GM19035 (cell line): ENCODE measurements around the gene SCYGR2.
A peak's percentile ranks its signal among the peaks of the same experiment; 100 is the strongest.

Experiments
- ATAC-seq: cut with Tn5 transposase; IDR thresholded peaks from one replicate; pipeline ENCODE4 v1.9.1; 2021; ENCODE audit not compliant: unreplicated experiment

Gene SCYGR2

DNA sequence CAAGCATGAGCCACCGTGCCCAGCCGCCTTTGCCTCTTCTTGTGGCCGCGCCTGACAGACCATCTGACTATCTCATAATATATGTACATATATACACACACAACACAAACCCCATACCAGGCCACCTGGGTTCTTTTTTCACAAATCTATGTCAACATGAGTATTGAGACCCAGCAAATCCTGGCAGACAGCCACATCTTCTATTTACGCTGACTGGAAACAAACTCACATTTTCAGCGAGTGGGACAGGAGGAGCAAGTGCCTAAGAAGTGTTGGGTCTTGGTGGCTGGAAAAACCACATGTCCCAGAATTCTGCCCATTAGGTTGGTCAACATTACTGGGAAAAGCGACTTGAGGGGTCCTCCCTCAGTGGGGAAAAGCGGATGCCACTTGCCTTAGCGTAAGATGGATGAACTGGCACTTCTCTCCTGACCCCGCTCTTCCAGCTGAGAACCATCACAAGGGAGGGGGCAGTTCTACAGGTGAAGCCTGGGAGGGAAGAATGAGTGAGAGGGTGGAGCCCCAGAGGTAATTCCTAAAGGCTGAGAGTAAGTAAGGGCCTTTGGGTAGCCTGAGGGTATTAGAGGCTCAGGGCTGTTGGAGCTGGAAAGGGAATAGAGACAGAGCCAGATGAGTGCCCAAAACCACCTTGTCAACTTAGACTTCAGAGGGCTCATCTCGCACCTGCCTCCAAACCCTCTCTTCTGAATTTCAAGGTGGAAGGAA lies 14.0 kb downstream of the SCYGR2 start:
- ATAC-seq: no peak

DNA sequence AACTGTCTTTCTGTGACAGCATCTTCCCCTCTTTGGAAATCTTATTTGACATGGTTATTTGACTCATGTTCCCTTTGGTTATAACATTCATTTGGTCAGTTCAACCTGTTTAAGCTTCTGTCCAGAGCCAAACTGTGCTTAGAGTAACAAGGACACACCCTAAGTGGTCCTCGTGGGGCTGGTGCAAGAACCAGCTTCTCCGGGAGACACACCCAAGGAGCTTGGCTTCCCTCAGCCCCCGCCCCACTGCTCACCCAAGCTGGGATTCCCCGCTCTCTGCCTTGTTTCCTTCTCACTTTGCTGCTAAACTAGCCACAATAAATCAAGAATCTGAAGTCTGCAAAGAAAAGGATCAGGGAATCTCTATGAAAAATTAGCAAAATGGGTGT lies 14.6 kb downstream of the SCYGR2 start:
- ATAC-seq: no peak

DNA sequence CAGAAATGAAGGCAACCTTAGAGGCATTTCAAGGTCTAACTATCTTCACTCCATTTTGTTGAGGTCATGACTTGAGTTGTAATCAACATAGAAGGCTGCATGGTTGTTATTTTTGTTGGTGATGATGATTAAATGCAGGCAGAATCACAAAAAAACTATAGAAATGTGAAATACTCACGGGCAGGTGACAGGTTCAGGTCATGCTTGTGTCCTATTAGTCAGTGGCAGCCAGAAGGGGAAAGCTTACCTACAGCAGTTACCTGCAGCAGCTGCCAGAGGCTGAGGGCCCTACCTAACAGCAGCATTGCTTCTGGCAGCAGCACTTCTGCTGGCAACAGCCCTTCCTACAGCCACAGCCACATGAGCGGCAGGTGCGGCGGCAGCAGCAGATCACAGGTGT lies 15.6 kb downstream of the SCYGR2 start:
- no peak for ATAC-seq

GRCh38 chr2:227614740-227615139 lies 16.0 kb downstream of the SCYGR2 start, which contains the start of gene SCYGR3:
SCYGR3 (minus strand) TSS chr2:227614840; CDS start chr2:227614840, 0 bp downstream.
- ATAC-seq: no peak

DNA sequence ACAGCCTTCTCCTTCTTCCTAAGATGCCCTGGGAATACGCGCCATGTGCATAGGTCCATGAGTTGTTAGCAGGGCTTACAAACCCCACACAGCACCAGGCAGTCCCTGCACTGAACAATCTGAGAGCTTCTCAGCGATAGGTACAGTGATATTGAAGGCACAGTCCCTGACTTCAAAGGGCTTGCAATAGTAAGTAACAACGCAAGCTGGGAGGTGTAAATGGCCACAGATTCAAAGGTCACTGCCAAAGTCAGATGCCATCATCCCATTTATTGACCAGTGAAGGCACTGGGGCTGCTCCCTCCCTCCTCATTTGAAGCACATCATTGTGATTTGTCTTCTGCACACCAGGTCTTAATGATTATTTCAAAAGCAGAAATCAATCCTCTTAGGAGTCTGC lies 16.5 kb downstream of the SCYGR2 start:
- no peak for ATAC-seq

GRCh38 chr2:227615906-227616305 lies 17.2 kb downstream of the SCYGR2 start:
- no peak for ATAC-seq

- ATAC-seq: no peak
These were observed 17.9 kb downstream of the SCYGR2 start for GRCh38 chr2:227616631-227617030.

- no peak for ATAC-seq
These were observed 18.9 kb downstream of the SCYGR2 start, which contains the start of gene SCYGR4 for GRCh38 chr2:227617316-227618230. SCYGR4 (plus strand) TSS chr2:227617498; CDS start chr2:227617498, 0 bp downstream.

- ATAC-seq: no peak
These were observed 24.5 kb downstream of the SCYGR2 start for GRCh38 chr2:227623226-227623625.

DNA sequence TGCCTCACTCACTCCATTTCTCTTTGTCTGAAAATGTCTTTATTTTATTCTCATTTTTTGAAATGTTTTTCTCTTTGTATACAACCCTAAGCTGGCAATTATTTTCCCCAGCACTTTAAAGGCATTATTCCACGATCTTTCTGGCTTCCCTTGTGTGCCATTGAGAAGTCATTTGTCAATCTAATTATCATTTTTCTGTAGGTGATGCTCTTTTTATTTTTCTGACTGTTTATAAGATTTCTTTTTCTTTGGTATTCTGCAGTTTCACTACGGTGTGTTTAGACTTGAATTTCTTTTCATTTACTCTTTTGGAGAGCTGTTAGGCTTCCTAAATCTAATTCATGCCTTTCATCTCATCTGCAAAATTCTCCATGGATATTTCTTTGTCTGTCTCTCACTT lies 26.7 kb downstream of the SCYGR2 start:
- ATAC-seq: no peak

DNA sequence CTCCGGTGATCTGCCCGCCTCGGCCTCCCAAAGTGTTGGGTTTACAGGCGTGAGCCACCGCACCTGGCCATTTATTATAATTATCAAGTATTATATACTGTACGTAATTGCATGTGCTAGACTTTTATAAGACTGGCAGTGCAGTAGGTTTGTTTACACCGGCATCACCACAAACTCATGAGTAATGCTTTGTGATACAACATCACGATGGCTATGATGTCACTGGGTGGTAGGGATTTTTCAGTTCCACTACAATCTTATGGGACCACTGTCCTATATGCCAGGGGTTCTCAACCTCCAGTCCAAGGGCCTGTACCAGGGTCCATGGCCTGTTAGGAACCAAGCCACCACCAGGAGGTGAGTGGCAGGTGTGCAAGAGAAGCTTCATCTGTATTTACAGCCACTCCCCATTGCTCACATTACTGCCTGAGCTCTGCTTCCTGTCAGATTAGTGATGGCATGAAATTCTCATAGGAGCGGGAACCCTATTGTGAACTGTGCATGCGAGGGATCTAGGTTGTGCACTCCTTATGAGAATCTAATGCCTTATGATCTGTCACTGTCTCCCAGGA lies 28.0 kb downstream of the SCYGR2 start:
- no peak for ATAC-seq

- peak; percentile 90 for ATAC-seq
These were observed 29.1 kb downstream of the SCYGR2 start for GRCh38 chr2:227627769-227628168.

GRCh38 chr2:227629435-227629834 lies 30.7 kb downstream of the SCYGR2 start:
- no peak for ATAC-seq

DNA sequence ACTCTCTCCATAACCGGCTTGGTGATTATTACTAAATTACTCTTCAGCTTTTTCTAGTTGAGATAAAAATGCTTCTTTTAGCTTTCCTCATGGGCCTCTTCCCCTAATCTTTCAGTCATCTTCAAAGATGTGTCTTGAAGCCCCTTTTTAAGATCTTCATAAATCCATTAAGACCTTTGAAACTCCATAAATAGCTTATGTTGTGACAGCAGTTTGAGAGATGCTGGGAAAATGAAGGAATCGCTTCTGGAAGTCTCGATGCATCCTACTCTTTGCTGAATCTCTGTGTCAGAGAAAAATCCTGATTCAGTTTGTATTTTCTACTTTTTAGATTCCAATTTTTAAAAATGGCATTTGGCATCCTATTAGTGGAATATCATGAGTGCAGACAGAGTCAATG lies 31.6 kb downstream of the SCYGR2 start:
- no peak for ATAC-seq

- no peak for ATAC-seq
These were observed 34.1 kb downstream of the SCYGR2 start for GRCh38 chr2:227632827-227633226.

DNA sequence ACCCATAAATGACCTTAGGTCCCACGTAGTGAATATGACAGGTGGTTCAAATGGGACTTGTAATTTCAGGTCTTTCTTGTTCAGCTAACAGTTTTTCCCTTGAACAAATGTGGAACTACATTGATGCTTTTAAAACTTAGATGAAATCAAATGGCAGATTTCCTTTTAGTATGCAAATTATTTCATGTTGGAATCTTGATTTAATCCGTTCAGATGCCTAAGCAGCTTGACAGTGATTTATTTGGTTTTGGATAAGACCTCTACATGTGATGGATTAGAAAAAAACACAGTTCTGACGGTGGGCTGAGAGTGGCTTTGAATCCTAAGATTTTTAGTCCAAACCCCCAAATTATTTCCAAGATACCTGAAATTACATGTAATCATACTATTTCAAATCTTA lies 35.5 kb downstream of the SCYGR2 start:
- no peak for ATAC-seq

DNA sequence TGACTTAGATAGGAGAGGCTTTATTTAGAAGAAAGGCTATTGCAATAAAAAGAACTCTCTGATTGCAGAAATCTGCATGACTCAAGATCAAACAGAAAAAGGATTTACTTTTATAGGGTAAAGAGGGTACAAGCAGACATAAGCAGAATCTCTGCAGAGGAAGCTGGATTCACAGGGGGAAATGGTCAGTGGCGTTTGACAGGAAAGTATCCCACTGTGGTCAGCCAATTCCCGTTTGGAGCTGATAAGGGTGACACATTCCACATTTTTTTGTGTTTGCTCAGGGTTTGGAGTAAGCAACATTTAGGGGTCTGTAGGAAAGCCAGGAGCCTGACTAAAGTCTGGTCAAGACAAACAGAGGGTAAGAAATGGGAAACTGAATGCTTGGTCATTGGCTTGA lies 44.0 kb downstream of the SCYGR2 start:
- ATAC-seq: no peak

DNA sequence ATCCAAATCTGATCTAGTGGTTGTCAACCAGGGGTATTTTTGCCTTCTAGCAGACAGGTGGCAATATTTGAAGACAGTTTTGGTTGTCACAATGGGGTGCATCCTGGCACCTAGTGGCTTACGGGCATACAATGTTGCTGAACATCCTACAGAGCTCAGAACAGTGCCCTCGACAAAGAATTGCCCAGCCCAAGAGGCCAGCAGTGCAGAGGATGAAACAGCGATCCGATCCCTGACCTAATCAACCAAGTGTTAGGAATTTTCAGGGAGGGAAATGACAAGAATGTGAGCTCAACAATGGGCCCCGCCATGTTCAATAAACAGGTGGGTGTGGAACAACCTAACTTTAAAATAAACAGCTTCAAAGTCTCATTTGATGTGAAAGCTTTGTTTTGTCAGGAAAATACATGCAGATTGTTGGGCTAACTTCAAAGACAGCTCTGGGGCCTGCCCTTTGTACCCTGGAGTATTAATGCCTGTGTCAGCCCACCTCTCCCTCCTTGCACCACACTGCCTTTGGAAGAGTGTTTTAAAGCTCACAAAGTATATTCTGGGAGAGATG lies 45.4 kb downstream of the SCYGR2 start:
- ATAC-seq: no peak
